GM19397 (cell line): ENCODE results near the gene DENND1B.

Experiments used
- ATAC-seq: cut with Tn5 transposase; IDR thresholded peaks from one replicate; pipeline ENCODE4 v1.9.1; 2021; ENCODE audit warnings: mild to moderate bottlenecking, moderate library complexity; ENCODE audit not compliant: unreplicated experiment

The DENND1B gene

DNA sequence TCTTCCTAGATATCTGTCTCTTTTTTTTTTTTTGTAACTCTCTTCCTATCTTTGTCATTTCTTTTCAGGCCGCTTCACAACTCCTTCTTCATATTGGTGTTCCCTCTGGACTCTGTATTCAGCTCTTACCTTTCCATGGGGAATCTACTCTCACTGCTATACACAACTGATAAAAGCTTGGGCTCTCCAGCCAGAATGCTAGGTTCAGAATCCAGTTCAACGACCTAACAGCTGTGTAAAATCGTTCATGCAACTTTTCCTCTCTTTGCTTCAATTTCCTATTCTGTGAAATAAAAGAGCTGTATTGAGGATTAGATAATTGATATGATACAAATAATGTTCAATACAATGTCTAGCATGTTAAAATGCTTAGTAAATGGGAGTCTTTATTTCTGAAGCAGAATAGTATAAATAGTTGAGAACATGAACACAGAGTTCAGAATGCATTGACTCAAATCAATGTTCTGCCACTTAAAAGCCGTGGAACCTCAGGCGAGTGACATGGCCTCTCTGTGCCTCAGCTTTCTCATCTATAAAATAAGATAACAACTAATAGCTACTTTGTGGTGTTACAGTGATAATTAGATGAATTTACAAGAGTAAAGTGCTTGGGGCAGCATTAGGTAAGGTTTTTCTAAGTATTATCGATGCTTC is 88.5 kb downstream of the DENND1B start:
- ATAC-seq: no peak

DNA sequence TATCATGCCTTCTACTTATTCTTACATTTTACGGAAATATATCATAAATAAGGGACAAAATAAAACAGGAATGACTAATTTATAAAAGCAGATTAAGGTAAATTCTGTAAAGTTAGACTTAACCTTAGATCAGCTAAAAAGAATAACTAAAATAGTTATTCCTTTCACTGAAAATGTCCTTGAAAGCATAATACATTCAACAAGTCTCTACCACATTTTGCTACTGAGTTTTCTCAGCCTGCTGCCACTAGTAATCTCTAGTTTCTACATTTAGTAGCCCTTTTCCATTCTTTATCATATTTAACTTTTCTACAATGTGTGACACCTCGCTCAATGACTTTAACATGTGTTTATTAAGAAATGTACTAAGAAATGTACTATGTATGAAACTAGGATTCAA is 89.0 kb downstream of the DENND1B start:
- ATAC-seq: no peak

DNA sequence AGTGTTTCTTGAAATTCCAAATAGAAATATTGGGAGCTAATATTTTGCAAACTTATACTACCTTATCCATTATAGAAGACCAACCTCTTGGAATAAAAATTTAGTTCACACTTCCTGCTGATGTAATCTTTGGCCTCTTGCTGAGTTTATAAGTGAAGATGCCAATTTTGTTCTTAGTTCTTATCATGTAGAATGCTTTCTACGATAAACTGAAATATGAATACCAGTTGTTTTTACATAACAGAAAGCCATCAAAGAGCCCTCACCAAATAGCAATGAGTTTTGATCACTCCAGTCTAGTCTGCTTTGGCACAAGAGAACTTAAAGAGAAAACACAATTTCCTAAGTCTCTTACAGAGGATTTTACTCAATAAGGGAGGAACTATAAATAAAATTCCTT is 89.5 kb downstream of the DENND1B start:
- no peak for ATAC-seq

DNA sequence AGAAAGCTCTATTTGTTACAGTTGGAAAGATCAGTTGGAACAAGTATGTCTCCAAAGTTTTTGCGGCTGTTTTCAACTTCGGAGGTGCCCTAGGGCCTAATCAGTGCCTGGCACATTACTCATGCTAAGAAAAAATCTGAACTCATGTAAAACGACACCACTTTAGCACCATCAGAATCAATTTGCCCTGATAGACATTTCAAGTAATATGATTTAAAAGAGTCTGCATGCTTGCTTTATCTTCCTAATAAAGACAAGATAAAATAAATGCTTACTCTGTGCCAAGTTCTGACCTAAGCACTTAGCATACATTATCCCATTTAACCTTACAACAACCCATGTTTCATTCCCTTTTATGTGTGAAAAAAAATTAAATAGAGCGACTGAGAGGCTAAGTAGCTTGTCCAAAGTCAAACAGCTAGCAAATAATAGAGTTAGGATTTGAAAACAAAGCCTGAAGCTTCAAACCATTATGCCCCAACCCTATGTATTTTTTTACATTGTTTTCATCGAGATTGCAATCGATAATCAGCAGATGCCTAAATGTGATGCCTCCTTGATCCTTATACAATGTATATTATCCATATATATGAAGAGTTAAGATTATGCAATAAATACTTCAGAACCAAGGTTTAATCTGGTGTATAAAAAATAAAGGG is 91.3 kb downstream of the DENND1B start:
- ATAC-seq: no peak

DNA sequence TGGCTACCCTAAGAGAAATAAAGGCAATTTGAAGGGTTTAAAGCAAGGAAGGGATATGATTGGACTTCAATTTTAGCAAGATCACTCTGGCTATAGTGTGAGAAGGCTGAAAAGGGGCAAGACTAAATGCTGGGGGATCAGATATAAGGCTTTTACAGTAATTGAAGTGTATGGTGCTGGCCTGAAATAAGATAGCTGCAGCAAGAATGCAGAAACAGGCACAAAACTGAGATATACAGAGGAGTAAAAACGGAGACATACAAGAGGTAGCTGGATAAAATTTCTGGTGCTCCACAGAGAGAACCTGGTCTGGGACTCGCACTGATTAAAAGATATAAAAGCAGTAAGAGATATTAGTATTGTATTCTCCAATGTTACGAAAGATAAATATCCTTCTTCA is 92.0 kb downstream of the DENND1B start:
- ATAC-seq: no peak

DNA sequence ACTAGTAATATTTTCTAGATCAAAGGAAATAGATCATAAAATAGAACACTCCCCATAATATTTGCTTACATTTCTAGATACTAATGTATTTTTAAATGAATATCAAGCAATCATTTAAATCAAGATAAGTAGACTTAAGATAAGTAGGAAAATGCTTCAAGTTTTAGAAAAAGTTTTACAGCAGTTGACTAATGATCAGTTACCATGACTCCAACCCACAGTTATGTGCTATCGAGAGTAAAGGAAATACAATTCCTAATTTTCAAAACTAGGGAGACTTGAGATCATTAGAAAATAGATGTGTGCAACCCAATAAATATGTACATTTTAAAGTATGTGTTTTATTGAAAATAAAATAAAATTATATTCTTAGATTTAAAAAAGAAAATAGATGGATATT is 95.0 kb downstream of the DENND1B start:
- no peak for ATAC-seq

DNA sequence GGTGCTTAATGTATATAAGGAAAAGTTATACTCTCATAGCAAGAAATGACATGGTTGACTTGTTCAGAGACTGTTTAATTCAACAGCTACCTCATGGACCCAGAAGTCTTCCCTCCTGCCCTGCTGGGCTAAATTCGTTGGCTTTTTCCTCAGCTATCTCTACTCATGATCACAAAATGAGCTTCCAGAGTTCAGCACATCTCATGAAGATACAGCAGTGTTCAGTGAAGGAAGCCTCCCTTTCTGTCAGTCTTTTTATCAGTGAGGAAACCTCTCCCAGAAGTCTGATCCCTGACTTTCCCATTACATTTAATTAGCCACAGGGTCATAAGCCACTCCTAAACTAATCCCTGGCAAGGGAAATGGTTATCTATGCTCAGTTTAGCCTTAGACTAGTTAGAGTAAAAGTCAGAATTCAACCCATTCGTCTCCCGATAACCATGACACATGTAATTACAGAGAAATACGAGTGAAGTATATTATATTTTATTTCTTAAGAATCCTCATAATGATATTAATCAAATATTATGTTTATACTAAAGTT is 97.5 kb downstream of the DENND1B start:
- no peak for ATAC-seq

DNA sequence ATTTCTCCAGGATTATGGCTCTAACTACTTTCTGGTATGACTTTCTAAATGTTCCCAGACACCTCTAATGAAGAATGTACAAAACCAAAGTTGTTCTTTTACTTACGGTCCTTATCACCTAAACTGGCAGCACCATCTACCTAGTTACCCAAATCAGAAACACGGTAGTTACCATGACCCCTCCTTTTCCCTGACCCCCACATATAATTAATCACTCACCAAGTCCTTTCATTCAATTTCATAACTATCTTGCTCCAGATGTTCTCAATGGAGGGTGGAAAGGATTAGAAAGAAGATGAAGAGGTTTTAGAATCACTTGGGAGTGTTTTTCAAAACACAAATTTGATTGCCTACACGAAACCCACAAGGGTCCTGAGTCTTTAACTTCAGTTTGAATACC is 98.0 kb downstream of the DENND1B start:
- no peak for ATAC-seq

DNA sequence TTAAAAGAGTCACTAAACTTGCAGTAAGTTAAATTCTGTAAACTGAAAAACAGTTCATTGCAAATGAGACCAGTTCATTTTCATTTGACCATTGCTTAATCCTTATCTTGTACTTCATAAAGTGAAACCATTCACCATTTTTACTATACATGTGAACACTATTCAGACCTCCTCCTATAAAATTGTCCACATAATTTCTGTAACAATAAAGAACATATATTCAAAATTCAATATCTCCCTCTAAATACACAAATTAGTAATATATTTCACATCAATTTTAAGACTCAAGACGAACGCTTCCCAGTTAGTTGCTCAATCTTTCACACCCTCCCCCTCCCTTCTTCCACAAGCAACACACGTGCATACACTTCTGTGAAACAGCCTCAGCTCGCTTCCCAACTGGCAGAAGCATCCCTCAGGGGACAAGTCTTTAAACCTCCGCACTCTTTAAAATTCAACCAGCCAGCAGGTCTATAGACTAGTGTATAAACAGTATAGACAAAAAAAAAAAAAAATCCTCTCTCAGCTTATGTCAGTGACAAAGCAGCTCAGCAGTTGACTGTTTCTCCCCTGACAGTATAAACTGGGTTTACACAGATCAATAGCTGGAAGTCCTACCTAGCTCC is 99.6 kb downstream of the DENND1B start:
- ATAC-seq: no peak

DNA sequence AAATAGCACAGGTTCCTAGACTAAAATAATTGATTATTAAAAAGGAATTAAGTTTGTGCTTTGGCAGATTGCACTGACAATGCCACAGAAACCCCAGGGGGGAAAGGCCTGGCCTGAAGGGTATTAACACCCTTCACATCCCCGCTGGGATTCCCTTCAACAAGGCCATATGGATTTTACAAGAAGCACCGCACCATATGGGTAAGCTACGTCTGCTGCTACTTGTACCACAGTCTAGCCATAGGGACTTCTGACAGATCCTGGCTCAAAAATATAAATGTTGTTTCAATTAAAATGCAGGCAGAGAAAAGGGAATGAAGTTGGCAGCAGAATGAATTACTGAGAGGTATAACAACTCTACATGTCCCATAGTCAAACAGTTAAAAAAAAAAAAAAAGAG is 101.0 kb downstream of the DENND1B start:
- no peak for ATAC-seq

DNA sequence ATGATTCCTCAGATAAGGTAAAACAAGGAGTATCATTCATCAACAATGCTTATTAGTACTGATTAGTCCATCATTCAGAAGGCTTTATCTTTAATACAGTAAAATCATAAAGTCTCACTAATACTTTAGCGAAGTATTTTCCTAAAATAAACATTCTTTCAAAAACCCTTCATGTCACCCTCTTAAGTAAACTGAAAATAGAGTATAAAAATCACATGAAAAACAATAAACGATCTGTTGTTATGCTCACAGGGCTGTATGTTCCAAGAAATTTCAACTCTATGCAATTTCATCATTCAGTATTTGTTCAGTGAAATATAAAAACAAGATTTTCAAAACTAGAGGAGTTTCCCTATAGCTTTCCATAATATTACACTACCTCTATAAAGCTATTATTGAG is 102.0 kb downstream of the DENND1B start:
- ATAC-seq: no peak

DNA sequence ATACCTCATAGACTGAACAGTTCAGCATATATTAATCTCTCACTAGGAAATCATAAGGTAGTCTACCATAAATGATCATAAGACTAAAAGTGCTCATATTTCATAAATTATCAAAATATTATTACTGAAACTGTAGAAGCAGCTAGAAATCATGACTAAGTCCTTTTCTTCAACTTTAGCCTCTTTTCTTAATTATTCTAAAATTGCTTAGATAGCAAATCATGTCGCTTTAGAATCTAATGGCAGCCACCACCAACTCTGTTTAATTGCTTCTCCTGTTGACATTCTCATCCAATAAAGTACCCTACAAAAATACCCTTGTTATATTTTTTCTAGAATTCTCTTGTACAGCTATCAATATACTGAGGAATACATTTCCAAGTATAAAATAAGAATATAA is 102.9 kb downstream of the DENND1B start:
- ATAC-seq: no peak

DNA sequence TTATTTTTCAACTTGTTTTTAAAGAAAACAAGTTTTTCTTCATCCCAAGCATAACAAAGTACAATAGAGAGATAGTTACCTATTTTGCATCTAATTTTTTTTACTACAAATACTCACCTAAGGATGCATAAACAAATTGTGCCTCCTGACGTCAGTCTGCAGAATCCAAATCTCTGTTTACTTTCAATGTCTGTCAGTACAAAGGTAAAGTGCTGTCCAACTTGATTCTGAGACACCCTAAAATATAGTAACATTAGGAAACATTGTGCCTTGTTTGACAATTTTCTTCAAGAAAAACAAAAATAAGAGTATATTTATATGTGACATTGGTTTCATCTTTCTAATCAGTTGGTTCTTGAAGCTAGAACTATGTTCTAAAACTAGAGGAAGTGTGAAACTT is 103.4 kb downstream of the DENND1B start:
- no peak for ATAC-seq

DNA sequence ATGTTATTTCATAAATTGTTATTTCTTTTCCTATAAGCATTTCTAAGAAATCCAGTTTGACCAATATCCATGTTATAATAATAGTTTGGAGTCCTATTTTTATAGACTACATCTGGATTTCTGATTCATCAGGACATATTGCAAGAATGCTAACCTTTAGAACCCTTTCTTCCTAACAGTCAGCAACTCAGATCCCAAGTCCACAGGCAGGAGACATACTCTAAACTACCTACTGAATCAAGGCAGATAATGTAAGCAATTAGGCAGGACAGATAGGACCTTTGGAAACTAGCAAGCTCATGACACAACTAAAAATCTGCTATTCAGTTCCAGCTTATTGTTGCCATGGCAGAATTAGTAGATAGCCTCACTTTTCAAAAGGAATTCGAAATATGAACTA is 104.1 kb downstream of the DENND1B start:
- ATAC-seq: no peak

DNA sequence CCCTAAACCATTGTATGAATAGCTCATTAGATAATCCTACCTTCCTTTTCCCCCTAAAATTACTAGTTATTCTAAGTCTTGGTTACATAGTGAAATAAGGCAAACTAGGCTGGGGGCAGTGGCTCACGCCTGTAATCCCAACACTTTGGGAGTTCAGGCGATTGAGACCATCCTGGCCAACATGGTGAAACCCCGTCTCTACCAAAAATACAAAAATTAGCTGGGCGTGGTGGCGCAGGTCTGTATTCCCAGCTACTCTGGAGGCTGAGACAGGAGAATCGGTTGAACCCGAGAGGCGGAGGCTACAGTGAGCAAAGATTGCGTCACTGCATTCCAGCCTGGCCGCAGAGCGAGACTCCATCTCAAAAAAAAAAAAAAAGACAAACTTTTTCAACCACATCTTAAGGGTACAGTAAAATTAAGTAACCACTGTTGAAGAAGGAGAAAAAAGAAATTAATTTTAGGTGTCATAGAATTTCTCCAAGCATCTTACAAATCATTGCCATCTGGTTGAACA is 108.5 kb downstream of the DENND1B start:
- no peak for ATAC-seq

DNA sequence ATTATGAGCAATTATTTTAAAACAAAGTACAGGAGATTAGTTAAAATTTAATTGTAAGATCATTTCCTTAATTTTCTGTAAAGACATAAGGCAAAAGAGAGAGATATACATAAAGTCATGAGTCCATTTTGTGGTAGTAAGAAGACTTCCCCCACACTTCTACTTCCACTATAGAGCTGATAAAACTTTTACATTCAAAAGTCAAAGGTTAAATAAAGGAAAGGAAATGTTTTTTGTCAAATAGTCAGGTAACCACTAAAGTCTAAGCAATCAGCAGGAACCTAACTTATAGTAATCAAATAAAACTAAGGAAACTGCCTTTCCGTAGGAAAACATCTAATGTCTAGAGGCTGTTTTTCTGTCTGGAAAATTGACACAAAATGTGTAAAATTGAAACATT is 110.9 kb downstream of the DENND1B start:
- no peak for ATAC-seq

DNA sequence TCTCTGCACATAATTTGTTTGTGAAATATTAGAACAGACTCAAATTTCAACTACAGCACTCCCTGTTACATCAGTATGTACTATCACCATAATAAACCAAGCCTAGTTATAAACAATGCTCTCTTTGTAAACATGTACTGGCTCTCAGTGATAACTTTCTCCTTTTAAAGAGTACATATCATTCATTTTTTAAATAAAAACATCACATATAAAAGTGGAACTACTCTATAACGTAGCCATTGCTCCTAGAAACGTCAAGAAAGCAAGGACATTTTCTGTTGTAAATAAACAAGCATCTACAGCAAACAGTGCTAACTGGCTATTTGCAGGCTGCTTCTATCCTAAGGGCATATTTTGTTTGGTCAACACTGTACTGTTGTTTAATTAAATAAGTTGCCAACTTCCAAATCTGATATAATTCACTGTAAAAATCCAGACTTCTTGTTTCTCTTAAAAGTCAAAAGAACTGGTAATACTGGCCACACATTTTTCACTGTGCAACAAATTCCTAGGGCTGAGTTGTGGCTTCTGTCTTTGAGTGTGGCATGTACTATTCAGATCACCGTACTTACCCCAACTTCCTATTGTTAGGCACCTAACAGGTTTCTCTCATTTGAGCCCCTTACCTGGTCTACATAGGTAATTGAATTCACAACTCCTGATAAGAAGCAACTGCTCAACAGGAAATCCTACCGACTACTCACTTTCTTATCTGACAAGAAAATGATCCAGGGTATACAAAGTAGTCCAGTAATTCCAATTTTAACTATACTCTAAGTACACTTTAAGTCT is 111.9 kb downstream of the DENND1B start:
- no peak for ATAC-seq

DNA sequence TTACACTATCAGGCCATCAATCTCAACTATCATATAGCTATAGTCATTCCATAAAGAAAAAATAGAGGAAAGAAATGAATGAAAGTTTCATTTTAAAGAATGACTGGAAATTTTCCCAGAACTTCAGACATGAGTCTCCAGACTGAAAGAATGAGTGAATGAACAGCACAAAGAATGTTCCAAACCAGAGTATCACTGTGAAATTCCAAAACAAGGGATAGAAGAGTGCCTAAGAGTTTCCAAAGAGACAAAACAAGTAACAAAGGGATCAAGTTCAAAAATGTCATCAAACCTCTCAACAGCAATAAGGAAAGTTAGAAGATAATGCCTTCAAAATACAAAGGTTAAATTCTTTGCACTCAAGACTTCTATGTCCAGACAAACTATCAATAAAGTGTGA is 114.9 kb downstream of the DENND1B start:
- ATAC-seq: no peak

DNA sequence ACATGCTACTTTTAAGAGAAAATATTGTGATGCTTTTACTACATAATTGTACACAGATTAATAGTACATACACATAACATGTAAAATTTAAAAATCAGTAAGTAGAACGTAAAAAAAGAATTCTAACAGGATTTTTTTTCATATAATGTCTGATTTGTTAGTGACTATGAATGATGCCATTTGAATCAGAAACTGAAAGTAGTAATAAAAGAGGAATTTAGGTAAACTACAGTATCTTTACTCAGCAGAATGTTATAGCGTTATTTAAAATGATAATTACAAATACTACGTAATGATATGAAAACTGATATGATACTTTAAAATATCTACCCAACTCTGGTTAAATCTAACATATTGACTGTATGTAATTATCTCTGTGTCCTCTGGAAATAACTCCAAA is 116.1 kb downstream of the DENND1B start:
- ATAC-seq: no peak

DNA sequence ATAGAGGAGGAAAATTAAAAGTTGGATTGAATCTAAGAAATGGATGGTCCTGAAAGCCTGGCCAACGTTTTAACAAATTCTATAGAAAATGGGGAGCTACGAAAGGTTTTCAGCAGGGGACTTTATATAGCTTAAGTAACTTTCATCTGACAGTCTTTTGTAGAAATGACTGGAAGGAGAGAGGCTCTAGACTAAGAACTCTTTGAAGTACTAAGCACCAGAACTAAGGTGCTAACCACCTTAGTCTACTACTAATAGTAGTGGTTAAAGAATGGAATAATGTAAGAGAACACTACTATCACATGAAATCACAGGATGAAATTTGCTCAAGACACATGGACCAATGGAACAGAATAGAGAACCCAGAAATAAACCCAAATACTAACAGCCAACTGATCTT is 126.1 kb downstream of the DENND1B start:
- ATAC-seq: no peak

DNA sequence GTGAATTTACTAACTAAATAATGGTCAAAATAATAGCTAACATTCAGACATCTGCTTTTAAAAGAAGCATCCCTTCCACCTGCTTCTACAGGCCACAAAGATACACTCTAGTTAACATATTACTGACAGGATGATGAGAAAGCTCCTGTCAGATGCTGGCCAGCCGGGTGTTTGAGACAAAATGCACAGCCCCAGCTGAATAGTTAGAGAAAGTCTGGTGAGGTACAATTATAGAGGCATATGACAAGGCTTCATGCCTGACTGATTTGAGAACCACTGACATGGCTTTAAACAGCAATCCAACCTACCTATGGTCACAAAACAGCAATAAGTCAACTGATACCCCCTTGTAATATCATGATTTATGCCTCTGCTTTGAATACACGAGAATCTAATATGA is 137.0 kb downstream of the DENND1B start:
- no peak for ATAC-seq
